Activated CD4-positive, alpha-beta T cell treated with anti-CD3 and anti-CD28 coated beads for 36 hours (primary cell): ENCODE measurements around the gene PPP3CA. TPM values are rescaled to one million over a fixed set of nuclear protein-coding genes. Genes with fewer than 3 reads are reported as not detected.
A peak's percentile ranks its signal among the peaks of the same experiment; 100 is the strongest.

Experiments used
- ATAC-seq: fragments of 200-7000 bp; cut with Tn5 transposase; one replicate; pipeline ENCODE4 v1.10.0; 2021; ENCODE audit warnings: mild to moderate bottlenecking, moderate library complexity
- CTCF ChIA-PET: fragments of 350-600 bp; sonication (Branson Sonifier 250); formaldehyde crosslinking; loops from one replicate; lab custom pipeline; 2021; ENCODE audit warnings: antibody characterized with exemption; lab: Charles Lee
- POLR2A ChIA-PET: fragments of 350-600 bp; sonication (Branson Sonifier 250); formaldehyde crosslinking; loops from one replicate; lab custom pipeline; 2021; ENCODE audit warnings: antibody characterized with exemption, inconsistent platforms; lab: Charles Lee
- DNase-seq: peaks from one replicate; pipeline ENCODE4 v3.0.0-alpha.2; 2020
- H3K27ac Mint-ChIP-seq: one replicate; pipeline ENCODE4 v1.8.0; 2021; ENCODE audit warnings: mixed read lengths
- H3K27me3 Mint-ChIP-seq: one replicate; pipeline ENCODE4 v1.8.0; 2021; ENCODE audit warnings: mixed read lengths
- H3K36me3 Mint-ChIP-seq: one replicate; pipeline ENCODE4 v1.8.0; 2021; ENCODE audit warnings: low read depth, mixed read lengths
- H3K4me1 Mint-ChIP-seq: one replicate; pipeline ENCODE4 v1.8.0; 2021; ENCODE audit warnings: mixed read lengths
- H3K4me3 Mint-ChIP-seq: one replicate; pipeline ENCODE4 v1.8.0; 2021; ENCODE audit warnings: mild to moderate bottlenecking, moderate library complexity, mixed read lengths
- H3K9me3 Mint-ChIP-seq: one replicate; pipeline ENCODE4 v1.8.0; 2021; ENCODE audit warnings: low read depth, mixed read lengths
- intact Hi-C, 2 experiments: fragments of 100-400 bp; cut with DNase I in 1 of 2; cut with micrococcal nuclease in 1 of 2; formaldehyde crosslinking; loops; one replicate each; pipeline versions ENCODE4 v1.14.2 to v1.15.1; 2022 to 2024; cut with DNase I, micrococcal nuclease
- total RNA-seq, 2 experiments: library from RNA; stranded (reverse); gene quantifications; one replicate each; pipeline ENCODE4 v1.2.3, GENCODE V29; 2021

Gene PPP3CA
- total RNA-seq, 2 experiments from 2014 or later = 7.6 to 8.3 TPM

DNA sequence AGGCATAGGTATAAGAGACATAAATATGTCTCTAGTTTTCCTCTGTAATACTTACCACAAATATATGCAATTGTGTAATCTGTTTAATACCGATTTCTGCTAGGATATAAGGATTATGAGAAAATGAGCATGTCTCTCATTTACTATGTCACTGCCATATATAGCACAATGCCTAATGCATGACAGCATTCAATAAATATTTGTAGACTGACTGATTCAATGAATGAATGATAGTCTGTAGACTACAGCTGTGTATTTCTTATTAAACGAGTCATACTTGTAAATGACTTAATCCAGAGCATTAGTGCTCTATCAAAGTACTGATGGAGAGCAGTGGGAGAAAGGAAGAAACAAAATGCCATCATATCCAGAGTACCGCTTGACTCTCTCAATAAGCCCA lies 175.6 kb downstream of the PPP3CA start:
- CTCF ChIA-PET = interaction anchor here (0.9 to 4.8 kb wide), 2 partner anchors 9 to 560 kb away, joined by 3 to 34 read pairs; no protein-coding TSS in a partner anchor
- POLR2A ChIA-PET = no interaction called here
- Mint-ChIP-seq H3K4me1 (peaks cover 14% of the 10 kb centered on the region), H3K4me3 (no peak overlapping the region), H3K9me3 (no peaks in the 10 kb centered on the region), H3K27ac (no peak overlapping the region), H3K36me3 (no peaks in the 10 kb centered on the region), H3K27me3 (no peaks in the 10 kb centered on the region)
- DNase-seq (no peak), ATAC-seq (no peak)
- intact Hi-C loops = loop anchor here in 1 of 2 experiments (10.0 kb wide), 1 partner anchor 1263 kb away; no protein-coding TSS in a partner anchor

GRCh38 chr4:101169044-101170014 lies 178.0 kb downstream of the PPP3CA start:
- ATAC-seq = peak; percentile 99
- no peak overlapping the region for H3K4me3 Mint-ChIP-seq
- intact Hi-C loops = loop anchor here (1.0 to 10.0 kb wide), 8 partner anchors 177 to 1265 kb away; partner anchors contain the start of gene PPP3CA (in 1 of the 2)
- H3K36me3 Mint-ChIP-seq = no peaks in the 10 kb centered on the region
- H3K9me3 Mint-ChIP-seq = no peaks in the 10 kb centered on the region
- H3K4me1 Mint-ChIP-seq = peaks cover 2% of the 10 kb centered on the region
- DNase-seq = peak; percentile 76
- no peak overlapping the region for H3K27ac Mint-ChIP-seq
- no peaks in the 10 kb centered on the region for H3K27me3 Mint-ChIP-seq
- ChIA-PET POLR2A (no interaction called here), CTCF (interaction anchor here (0.6 to 4.8 kb wide), 10 partner anchors 9 to 761 kb away, joined by 3 to 34 read pairs (median 3); partner anchors contain the start of gene PPP3CA)

DNA sequence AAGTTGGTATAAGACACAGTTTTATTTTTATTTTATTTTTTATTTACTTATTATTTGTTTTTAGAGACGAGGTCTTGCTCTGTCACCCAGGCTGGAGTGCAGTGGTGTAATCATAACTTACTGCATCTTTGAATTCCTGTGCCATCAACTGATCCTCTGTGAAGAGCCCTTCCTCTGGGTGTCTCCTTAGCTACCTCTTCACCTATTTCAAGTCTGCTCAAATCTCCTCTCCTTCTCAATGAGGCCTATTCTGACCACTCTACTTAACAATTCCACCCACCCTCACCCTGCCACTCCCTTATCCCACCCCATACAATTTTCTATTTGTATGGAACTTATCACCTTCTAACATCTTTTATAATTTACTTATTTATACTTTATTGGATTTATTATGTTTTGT lies 183.4 kb downstream of the PPP3CA start:
- Mint-ChIP-seq H3K27me3 (no peaks in the 10 kb centered on the region), H3K36me3 (peaks cover 2% of the 10 kb centered on the region), H3K9me3 (no peaks in the 10 kb centered on the region), H3K27ac (no peak overlapping the region), H3K4me3 (no peak overlapping the region), H3K4me1 (peaks cover 4% of the 10 kb centered on the region)
- ATAC-seq = no peak
- CTCF ChIA-PET = no interaction called here
- POLR2A ChIA-PET = no interaction called here
- intact Hi-C loops = loop anchor here in 1 of 2 experiments (10.0 kb wide), 2 partner anchors 361 to 1069 kb away; no protein-coding TSS in a partner anchor
- no peak for DNase-seq

GRCh38 chr4:101162990-101163380 lies 184.3 kb downstream of the PPP3CA start:
- H3K4me3 Mint-ChIP-seq = no peak overlapping the region
- ATAC-seq (no peak), DNase-seq (no peak)
- no peaks in the 10 kb centered on the region for H3K27me3 Mint-ChIP-seq
- H3K27ac Mint-ChIP-seq = no peak overlapping the region
- CTCF ChIA-PET = interaction anchor here (0.7 kb wide), 1 partner anchor 9 kb away, joined by 3 read pairs; no protein-coding TSS in a partner anchor
- intact Hi-C loops = loop anchor here in 1 of 2 experiments (10.0 kb wide), 2 partner anchors 362 to 1068 kb away; no protein-coding TSS in a partner anchor
- POLR2A ChIA-PET = no interaction called here
- H3K9me3 Mint-ChIP-seq = no peaks in the 10 kb centered on the region
- H3K4me1 Mint-ChIP-seq = peaks cover 7% of the 10 kb centered on the region
- H3K36me3 Mint-ChIP-seq = peaks cover 2% of the 10 kb centered on the region

- H3K27ac Mint-ChIP-seq = no peak overlapping the region
- H3K27me3 Mint-ChIP-seq = no peaks in the 10 kb centered on the region
- DNase-seq (no peak), ATAC-seq (no peak)
- peaks cover 24% of the 10 kb centered on the region for H3K4me1 Mint-ChIP-seq
- CTCF ChIA-PET = interaction anchor here (2.1 kb wide), 1 partner anchor 8 kb away, joined by 7 read pairs; no protein-coding TSS in a partner anchor
- intact Hi-C loops = loop anchor here in 1 of 2 experiments (10.0 kb wide), 2 partner anchors 364 to 1066 kb away; no protein-coding TSS in a partner anchor
- H3K36me3 Mint-ChIP-seq = peaks cover 4% of the 10 kb centered on the region
- POLR2A ChIA-PET = no interaction called here
- no peak overlapping the region for H3K4me3 Mint-ChIP-seq
- no peaks in the 10 kb centered on the region for H3K9me3 Mint-ChIP-seq
Measured at GRCh38 chr4:101160792-101161592, 186.3 kb downstream of the PPP3CA start.

DNA sequence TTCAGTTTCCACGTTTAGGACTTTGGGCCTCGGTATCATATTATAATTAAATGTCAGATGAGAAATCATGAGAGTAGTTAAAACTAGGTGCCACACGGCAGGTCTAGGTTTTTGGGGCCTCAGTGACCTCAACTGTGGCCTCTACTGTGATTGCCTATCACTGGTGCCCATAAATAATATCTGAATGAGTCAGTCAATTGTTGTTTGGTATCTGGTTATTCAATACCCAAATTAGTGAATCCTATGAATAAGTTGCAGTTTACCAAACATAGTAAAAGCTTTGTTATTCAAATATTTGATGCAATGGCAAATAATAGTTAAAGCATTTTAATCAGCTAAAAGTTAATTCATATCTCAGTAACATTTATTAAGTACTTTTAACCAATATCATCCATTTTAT lies 188.8 kb downstream of the PPP3CA start:
- POLR2A ChIA-PET = no interaction called here
- no peaks in the 10 kb centered on the region for H3K27me3 Mint-ChIP-seq
- CTCF ChIA-PET = interaction anchor here (0.6 to 1.3 kb wide), 3 partner anchors 11 to 461 kb away, joined by 3 read pairs; no protein-coding TSS in a partner anchor
- H3K4me1 Mint-ChIP-seq = peaks cover 36% of the 10 kb centered on the region
- H3K36me3 Mint-ChIP-seq = peaks cover 5% of the 10 kb centered on the region
- no peak overlapping the region for H3K4me3 Mint-ChIP-seq
- intact Hi-C loops = loop anchor here in 1 of 2 experiments (5.0 to 10.0 kb wide), 3 partner anchors 136 to 1064 kb away; no protein-coding TSS in a partner anchor
- no peaks in the 10 kb centered on the region for H3K9me3 Mint-ChIP-seq
- no peak overlapping the region for H3K27ac Mint-ChIP-seq
- ATAC-seq (no peak), DNase-seq (no peak)

DNA sequence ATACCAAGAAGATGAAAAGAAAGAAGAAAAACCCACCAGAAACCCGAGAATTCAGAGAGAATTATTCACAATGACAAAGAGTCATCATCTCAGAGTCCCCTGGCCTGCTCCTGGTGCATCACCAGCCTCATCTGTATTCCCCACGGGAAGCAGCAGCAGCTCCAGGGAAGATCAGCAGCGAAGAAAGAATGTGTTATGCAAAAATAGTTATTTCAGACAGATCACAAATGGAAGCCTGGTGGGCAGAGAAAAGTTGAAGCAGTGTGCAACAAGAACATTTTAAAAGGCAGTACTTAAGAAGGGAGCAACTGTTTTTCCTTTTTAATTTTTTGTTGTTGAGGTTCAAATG lies 189.2 kb downstream of the PPP3CA start:
- Mint-ChIP-seq H3K36me3 (peaks cover 5% of the 10 kb centered on the region), H3K4me3 (no peak overlapping the region), H3K9me3 (no peaks in the 10 kb centered on the region), H3K27ac (no peak overlapping the region), H3K4me1 (peaks cover 36% of the 10 kb centered on the region), H3K27me3 (no peaks in the 10 kb centered on the region)
- POLR2A ChIA-PET = no interaction called here
- intact Hi-C loops = loop anchor here in 1 of 2 experiments (5.0 to 10.0 kb wide), 3 partner anchors 136 to 1063 kb away; no protein-coding TSS in a partner anchor
- DNase-seq (no peak), ATAC-seq (no peak)
- CTCF ChIA-PET = interaction anchor here (0.6 to 1.1 kb wide), 4 partner anchors 11 to 1064 kb away, joined by 3 to 4 read pairs (median 4); no protein-coding TSS in a partner anchor

GRCh38 chr4:101157415-101158133 lies 189.8 kb downstream of the PPP3CA start:
- no peaks in the 10 kb centered on the region for H3K27me3 Mint-ChIP-seq
- DNase-seq (no peak), ATAC-seq (no peak)
- H3K4me1 Mint-ChIP-seq = peaks cover 36% of the 10 kb centered on the region
- H3K36me3 Mint-ChIP-seq = peaks cover 4% of the 10 kb centered on the region
- no peaks in the 10 kb centered on the region for H3K9me3 Mint-ChIP-seq
- CTCF ChIA-PET = interaction anchor here (0.6 to 1.0 kb wide), 3 partner anchors 12 to 1064 kb away, joined by 4 read pairs; no protein-coding TSS in a partner anchor
- POLR2A ChIA-PET = no interaction called here
- H3K27ac Mint-ChIP-seq = no peak overlapping the region
- intact Hi-C loops = loop anchor here in 1 of 2 experiments (2.0 to 10.0 kb wide), 4 partner anchors 135 to 1063 kb away; no protein-coding TSS in a partner anchor
- no peak overlapping the region for H3K4me3 Mint-ChIP-seq

GRCh38 chr4:101156619-101157310 lies 190.6 kb downstream of the PPP3CA start:
- H3K4me1 Mint-ChIP-seq = peaks cover 36% of the 10 kb centered on the region
- H3K4me3 Mint-ChIP-seq = peak overlapping the region; percentile 39
- H3K36me3 Mint-ChIP-seq = peaks cover 2% of the 10 kb centered on the region
- DNase-seq (no peak), ATAC-seq (peak; percentile 20)
- CTCF ChIA-PET = interaction anchor here (0.7 to 0.8 kb wide), 2 partner anchors 12 to 118 kb away, joined by 3 read pairs; no protein-coding TSS in a partner anchor
- H3K27me3 Mint-ChIP-seq = no peaks in the 10 kb centered on the region
- intact Hi-C loops = loop anchor here (1.0 to 10.0 kb wide), 8 partner anchors 117 to 1062 kb away; no protein-coding TSS in a partner anchor
- H3K9me3 Mint-ChIP-seq = no peaks in the 10 kb centered on the region
- POLR2A ChIA-PET = no interaction called here
- peak overlapping the region; percentile 72 for H3K27ac Mint-ChIP-seq
